GM18861 (cell line): ENCODE data around the gene SMAD3.

Source experiments
- ATAC-seq: cut with Tn5 transposase; IDR thresholded peaks from one replicate; pipeline ENCODE4 v1.9.1; 2021; ENCODE audit not compliant: unreplicated experiment

Gene SMAD3

GRCh38 chr15:67080118-67080899 is 14.9 kb downstream of the SMAD3 start:
- ATAC-seq: no peak

- ATAC-seq: peak; percentile 32
Measured at GRCh38 chr15:67080900-67081431, 15.6 kb downstream of the SMAD3 start.

- ATAC-seq: no peak
Measured at GRCh38 chr15:67082007-67082536, 16.7 kb downstream of the SMAD3 start.

- no peak for ATAC-seq
Measured at GRCh38 chr15:67083135-67083762, 17.8 kb downstream of the SMAD3 start.

GRCh38 chr15:67084561-67084960 is 19.2 kb downstream of the SMAD3 start:
- ATAC-seq: no peak

GRCh38 chr15:67085237-67085817 is 19.9 kb downstream of the SMAD3 start:
- peak; percentile 19 for ATAC-seq

- peak; percentile 29 for ATAC-seq
Measured at GRCh38 chr15:67085818-67086636, 20.6 kb downstream of the SMAD3 start.

- ATAC-seq: no peak
Measured at GRCh38 chr15:67086637-67086914, 21.2 kb downstream of the SMAD3 start.

- no peak for ATAC-seq
Measured at GRCh38 chr15:67087507-67088172, 22.2 kb downstream of the SMAD3 start.

GRCh38 chr15:67089217-67090193 is 24.1 kb downstream of the SMAD3 start:
- no peak for ATAC-seq

GRCh38 chr15:67090297-67091070 is 25.1 kb downstream of the SMAD3 start:
- ATAC-seq: no peak

- peak; percentile 60 for ATAC-seq
Measured at GRCh38 chr15:67091071-67091979, 25.9 kb downstream of the SMAD3 start.

GRCh38 chr15:67091980-67092677 is 26.7 kb downstream of the SMAD3 start:
- ATAC-seq: no peak

- no peak for ATAC-seq
Measured at GRCh38 chr15:67092752-67093503, 27.5 kb downstream of the SMAD3 start.

GRCh38 chr15:67093504-67093862 is 28.1 kb downstream of the SMAD3 start:
- ATAC-seq: peak; percentile 46
